ENCODE measurements around the gene MAP1LC3B. TPM values are rescaled to one million over a fixed set of nuclear protein-coding genes. Genes with fewer than 3 reads are reported as not detected.
A peak's percentile ranks its signal among the peaks of the same experiment; 100 is the strongest.

The MAP1LC3B gene
- total RNA-seq (100 to 1,000 TPM in 1 of 9 donors, 10 to 100 TPM in 8; 45.7 to 116 (median 72.6) TPM), polyA plus RNA-seq (100 to 1,000 TPM in 1 of 3 donors, 10 to 100 TPM in 2; 43.3 to 100 (median 50.9) TPM)
- long read RNA-seq, donor 1, transcript MAP1LC3B-201 (4 exons, 2,688 nt) = major isoform, 104 of 119 reads
- long read RNA-seq, donor 1, partial matches to known transcripts = 7 of 119 reads
- long read RNA-seq, donor 1, other reads (novel, unspliced or antisense) = 6 of 119 reads
- long read RNA-seq, donor 2, transcript MAP1LC3B-201 (4 exons, 2,688 nt) = major isoform, 66 of 119 reads
- long read RNA-seq, donor 2, partial matches to known transcripts = 52 of 119 reads
- long read RNA-seq, donor 2, other reads (novel, unspliced or antisense) = 0 of 119 reads
- long read RNA-seq, donor 3, transcript MAP1LC3B-201 (4 exons, 2,688 nt) = major isoform, 95 of 104 reads
- long read RNA-seq, donor 3, partial matches to known transcripts = 9 of 104 reads
- long read RNA-seq, donor 3, other reads (novel, unspliced or antisense) = 0 of 104 reads
- long read RNA-seq, donor 4, transcript MAP1LC3B-201 (4 exons, 2,688 nt) = major isoform, 136 of 157 reads
- long read RNA-seq, donor 4, partial matches to known transcripts = 12 of 157 reads
- long read RNA-seq, donor 4, other reads (novel, unspliced or antisense) = 8 of 157 reads
- long read RNA-seq, donor 5, transcript MAP1LC3B-201 (4 exons, 2,688 nt) = major isoform, 371 of 388 reads
- long read RNA-seq, donor 5, partial matches to known transcripts = 6 of 388 reads
- long read RNA-seq, donor 5, other reads (novel, unspliced or antisense) = 9 of 388 reads
- long read RNA-seq, donor 6, transcript MAP1LC3B-201 (4 exons, 2,688 nt) = major isoform, 85 of 106 reads
- long read RNA-seq, donor 6, partial matches to known transcripts = 1 of 106 reads
- long read RNA-seq, donor 6, other reads (novel, unspliced or antisense) = 20 of 106 reads
- long read RNA-seq, donor 7, transcript MAP1LC3B-201 (4 exons, 2,688 nt) = major isoform, 55 of 56 reads
- long read RNA-seq, donor 7, partial matches to known transcripts = 0 of 56 reads
- long read RNA-seq, donor 7, other reads (novel, unspliced or antisense) = 0 of 56 reads
- long read RNA-seq, donor 8, transcript MAP1LC3B-201 (4 exons, 2,688 nt) = major isoform, 99 of 100 reads
- long read RNA-seq, donor 8, partial matches to known transcripts = 0 of 100 reads
- long read RNA-seq, donor 8, other reads (novel, unspliced or antisense) = 0 of 100 reads
- long read RNA-seq, donor 9, transcript MAP1LC3B-201 (4 exons, 2,688 nt) = major isoform, 66 of 66 reads
- long read RNA-seq, donor 9, partial matches to known transcripts = 0 of 66 reads
- long read RNA-seq, donor 9, other reads (novel, unspliced or antisense) = 0 of 66 reads
- long read RNA-seq, donor 10, transcript MAP1LC3B-201 (4 exons, 2,688 nt) = major isoform, 30 of 45 reads
- long read RNA-seq, donor 10, partial matches to known transcripts = 14 of 45 reads
- long read RNA-seq, donor 10, other reads (novel, unspliced or antisense) = 0 of 45 reads

DNA sequence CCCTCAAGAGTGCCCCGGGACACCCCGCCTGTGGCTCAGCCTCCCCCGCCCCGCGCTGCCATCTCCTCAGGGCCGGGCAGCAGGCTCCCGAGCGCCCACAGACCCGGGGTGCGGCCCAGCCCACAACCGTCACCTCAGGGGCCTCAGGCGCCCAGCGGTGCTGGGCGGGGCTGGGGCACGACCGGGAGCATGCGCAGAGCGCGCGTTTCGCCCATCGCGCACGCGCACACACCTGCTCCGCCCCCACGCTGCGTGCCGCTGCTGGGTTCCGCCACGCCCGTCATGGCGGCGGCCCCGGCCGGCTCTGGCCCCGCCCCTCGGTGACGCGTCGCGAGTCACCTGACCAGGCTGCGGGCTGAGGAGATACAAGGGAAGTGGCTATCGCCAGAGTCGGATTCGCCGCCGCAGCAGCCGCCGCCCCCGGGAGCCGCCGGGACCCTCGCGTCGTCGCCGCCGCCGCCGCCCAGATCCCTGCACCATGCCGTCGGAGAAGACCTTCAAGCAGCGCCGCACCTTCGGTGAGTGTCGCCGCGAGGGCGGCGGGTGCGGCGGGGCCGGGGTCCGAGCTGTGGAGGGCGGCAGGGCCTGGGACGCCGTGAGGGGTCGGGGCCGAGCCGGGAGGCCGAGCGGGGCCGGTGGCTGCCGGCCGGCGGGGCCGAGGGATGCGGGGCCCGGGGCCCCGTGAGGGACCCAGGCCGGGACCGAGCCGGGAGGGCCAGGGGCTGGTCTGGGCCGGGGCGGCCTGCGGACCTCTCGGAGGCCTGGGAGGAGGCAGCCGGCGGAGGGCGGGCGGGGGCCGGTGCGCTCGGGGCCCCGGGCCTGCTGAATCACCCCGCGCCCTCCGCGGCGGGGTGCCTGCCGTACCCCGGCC lies at the start of gene MAP1LC3B:
MAP1LC3B (plus strand) TSS at position 387 of the 871 bp plus-strand sequence; CDS start at position 479, 92 bp downstream.
- H3K4me3 ChIP-seq = peak within 1 kb of the TSS; percentile 8 to 91 (median 64)
- WGBS, 4 donors = 0 to 1% (median 1%) methylated on average over 12 to 113 of the region's 113 CpGs
- intact Hi-C loops (cut with DNase I) = no loop called here
- DNase-seq = peak; percentile 95 to 99 (median 97)
- TF ChIP-seq POLR2A (IDR thresholded peaks at IDR 0.05) = peak; percentile 98 to 100
- TF ChIP-seq, protein P1, sequence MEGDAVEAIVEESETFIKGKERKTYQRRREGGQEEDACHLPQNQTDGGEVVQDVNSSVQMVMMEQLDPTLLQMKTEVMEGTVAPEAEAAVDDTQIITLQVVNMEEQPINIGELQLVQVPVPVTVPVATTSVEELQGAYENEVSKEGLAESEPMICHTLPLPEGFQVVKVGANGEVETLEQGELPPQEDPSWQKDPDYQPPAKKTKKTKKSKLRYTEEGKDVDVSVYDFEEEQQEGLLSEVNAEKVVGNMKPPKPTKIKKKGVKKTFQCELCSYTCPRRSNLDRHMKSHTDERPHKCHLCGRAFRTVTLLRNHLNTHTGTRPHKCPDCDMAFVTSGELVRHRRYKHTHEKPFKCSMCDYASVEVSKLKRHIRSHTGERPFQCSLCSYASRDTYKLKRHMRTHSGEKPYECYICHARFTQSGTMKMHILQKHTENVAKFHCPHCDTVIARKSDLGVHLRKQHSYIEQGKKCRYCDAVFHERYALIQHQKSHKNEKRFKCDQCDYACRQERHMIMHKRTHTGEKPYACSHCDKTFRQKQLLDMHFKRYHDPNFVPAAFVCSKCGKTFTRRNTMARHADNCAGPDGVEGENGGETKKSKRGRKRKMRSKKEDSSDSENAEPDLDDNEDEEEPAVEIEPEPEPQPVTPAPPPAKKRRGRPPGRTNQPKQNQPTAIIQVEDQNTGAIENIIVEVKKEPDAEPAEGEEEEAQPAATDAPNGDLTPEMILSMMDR (IDR thresholded peaks at IDR 0.05) = no peak
- H3K27ac ChIP-seq = peak within 1 kb of the TSS; percentile 95 to 100 (median 97)
- no peaks in the 10 kb centered on the region for H3K27me3 ChIP-seq
- H3K9me3 ChIP-seq (replicated peaks in 1 of 3) = no peaks in the 10 kb centered on the region
- no peaks in the 10 kb centered on the region for H3K36me3 ChIP-seq (replicated peaks in 1 of 2)
- peaks cover 29 to 48% of the 10 kb centered on the region in 2 donors for H3K4me1 ChIP-seq (replicated peaks in 1 of 2)

DNA sequence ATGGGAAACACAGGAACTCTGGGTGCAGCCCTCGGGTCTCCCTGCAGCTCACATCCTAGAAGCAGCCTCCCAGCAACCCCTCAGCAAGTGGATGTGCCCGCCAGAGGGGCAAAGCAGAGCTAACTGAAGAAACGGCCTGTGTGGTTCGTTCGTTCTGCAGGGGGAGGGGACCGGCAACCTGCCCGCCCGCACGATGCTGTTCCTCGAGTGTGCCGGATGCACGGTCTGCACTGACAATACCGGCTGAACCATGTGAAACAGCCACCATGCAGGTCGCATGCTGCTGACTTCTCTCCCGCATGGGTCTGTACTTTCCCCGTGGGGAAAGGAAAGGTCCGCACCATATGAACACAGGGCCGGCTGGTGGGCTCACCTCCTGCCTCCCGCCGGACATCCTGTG lies 49.6 kb upstream of the MAP1LC3B start:
- Histone ChIP-seq H3K4me3 (no peak overlapping the region), H3K4me1 (replicated peaks in 1 of 2) (no peaks in the 10 kb centered on the region), H3K27ac (no peak overlapping the region), H3K9me3 (replicated peaks in 1 of 3) (no peaks in the 10 kb centered on the region), H3K36me3 (replicated peaks in 1 of 2) (peaks cover 0 to 55% of the 10 kb centered on the region in 2 donors), H3K27me3 (no peaks in the 10 kb centered on the region)
- no peak for DNase-seq
- intact Hi-C loops (cut with DNase I) = no loop called here
- WGBS, 4 donors = 88 to 94% (median 90%) methylated on average over 7 to 20 of the region's 20 CpGs
- TF ChIP-seq, protein P1 (IDR thresholded peaks at IDR 0.05) = no peak
- TF ChIP-seq POLR2A (IDR thresholded peaks at IDR 0.05) = no peak

DNA sequence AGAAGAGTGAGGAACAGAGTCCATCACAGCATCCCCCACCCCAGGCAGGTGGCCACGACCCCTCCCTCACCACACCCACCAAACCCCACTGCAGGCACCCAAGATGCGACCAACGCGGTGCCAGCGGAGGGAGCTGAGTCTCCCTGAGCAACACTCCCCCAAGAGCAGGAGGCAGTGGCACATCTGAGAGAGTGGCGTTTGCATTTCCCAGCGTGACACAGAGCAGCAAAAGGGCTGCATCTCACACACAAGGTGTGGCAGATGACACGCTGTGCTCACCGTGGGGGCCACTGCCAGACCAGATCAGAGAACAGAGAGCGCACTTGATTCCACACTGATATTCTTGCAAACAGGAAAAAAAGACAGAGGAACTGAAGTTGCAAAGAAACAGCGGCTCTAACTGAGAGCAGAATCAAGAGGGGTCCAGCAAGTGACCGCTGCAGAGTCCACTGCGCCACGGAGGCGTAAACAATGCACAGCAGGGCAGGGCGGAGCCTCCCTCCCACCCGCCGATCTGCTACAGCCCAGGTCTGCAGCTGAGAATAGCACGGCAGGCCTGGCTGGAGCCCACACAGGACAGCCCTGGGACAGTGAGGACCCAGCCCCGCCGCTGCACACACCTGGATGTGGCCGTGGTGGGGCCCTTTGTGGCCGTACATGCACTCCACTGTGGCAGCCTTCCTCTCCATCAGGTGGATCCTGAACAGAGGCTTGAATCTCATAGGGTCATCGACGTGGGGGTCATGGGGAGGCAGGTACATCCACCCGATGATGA lies 49.0 kb upstream of the MAP1LC3B start:
- Histone ChIP-seq H3K27ac (no peak overlapping the region), H3K36me3 (replicated peaks in 1 of 2) (peaks cover 0 to 55% of the 10 kb centered on the region in 2 donors), H3K9me3 (replicated peaks in 1 of 3) (no peaks in the 10 kb centered on the region), H3K4me1 (replicated peaks in 1 of 2) (no peaks in the 10 kb centered on the region), H3K4me3 (no peak overlapping the region), H3K27me3 (no peaks in the 10 kb centered on the region)
- DNase-seq = no peak
- 78 to 86% (median 84%) methylated on average over 19 to 26 of the region's 26 CpGs for WGBS, 4 donors
- TF ChIP-seq POLR2A (IDR thresholded peaks at IDR 0.05) = no peak
- TF ChIP-seq, protein P1 (IDR thresholded peaks at IDR 0.05) = no peak
- intact Hi-C loops (cut with DNase I) = no loop called here
